ENCODE measurements around the gene NPEPPS. TPM values are rescaled to one million over a fixed set of nuclear protein-coding genes. Genes with fewer than 3 reads are reported as not detected.

Gene NPEPPS
- total and polyA plus RNA-seq, 8 donors, result 109 to 223 (median 166) TPM

- Histone ChIP-seq H3K27ac (no peak overlapping the region), H3K9me3 (no peaks in the 10 kb centered on the region), H3K4me3 (no peak overlapping the region), H3K4me1 (no peaks in the 10 kb centered on the region), H3K36me3 (peaks cover 0 to 22% of the 10 kb centered on the region in 2 donors), H3K27me3 (no peaks in the 10 kb centered on the region)
- intact Hi-C loops (cut with DNase I), result no loop called here
- TF ChIP-seq CTCF (IDR thresholded peaks at IDR 0.05), result no peak
- ATAC-seq, result no peak
- DNase-seq, result no peak
Measured at GRCh38 chr17:47634870-47635269, 104.0 kb downstream of the NPEPPS start.

GRCh38 chr17:47635734-47636133, 104.8 kb downstream of the NPEPPS start:
- no peak overlapping the region for H3K27ac ChIP-seq
- no peaks in the 10 kb centered on the region for H3K4me1 ChIP-seq
- no peak overlapping the region for H3K4me3 ChIP-seq
- peaks cover 0 to 22% of the 10 kb centered on the region in 2 donors for H3K36me3 ChIP-seq
- intact Hi-C loops (cut with DNase I), result no loop called here
- ATAC-seq (no peak), DNase-seq (no peak)
- no peaks in the 10 kb centered on the region for H3K27me3 ChIP-seq
- TF ChIP-seq CTCF (IDR thresholded peaks at IDR 0.05), result no peak
- no peaks in the 10 kb centered on the region for H3K9me3 ChIP-seq

DNA sequence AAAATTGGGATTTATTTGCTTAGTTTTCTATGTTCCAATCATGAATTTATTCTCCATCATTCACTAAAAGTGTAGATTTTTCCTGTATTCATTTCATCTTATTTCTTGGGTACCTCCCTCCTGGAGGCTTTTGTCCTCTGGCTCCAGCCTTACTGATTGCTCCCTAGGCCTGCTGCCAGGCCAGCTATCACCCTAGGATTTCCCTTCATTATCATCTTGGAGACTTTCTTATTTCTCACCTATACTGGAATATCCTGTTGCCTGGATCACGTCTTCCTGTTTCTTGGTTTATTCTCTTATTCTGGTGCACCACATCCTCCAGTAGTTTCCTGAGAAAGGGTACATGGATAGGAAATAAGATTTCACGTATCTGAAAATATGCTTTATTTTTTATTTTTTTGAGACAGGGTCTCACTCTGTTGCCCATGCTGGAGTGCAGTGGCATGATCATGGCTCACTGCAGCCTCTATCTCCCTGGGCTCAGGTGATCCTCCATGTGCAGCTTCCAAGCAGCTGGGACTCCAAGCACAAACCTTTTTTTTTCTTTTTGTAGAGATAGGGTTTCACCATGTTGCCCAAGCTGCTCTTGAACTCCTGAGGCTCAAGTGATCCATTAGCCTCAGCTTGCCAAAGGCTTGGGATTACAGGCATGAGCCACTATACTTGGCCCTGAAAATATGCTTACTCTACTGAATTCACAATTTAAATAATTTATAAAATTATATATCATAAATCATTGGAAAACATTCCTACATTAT, 105.5 kb downstream of the NPEPPS start:
- TF ChIP-seq CTCF (IDR thresholded peaks at IDR 0.05), result no peak
- intact Hi-C loops (cut with DNase I), result no loop called here
- Histone ChIP-seq H3K27ac (no peak overlapping the region), H3K27me3 (no peaks in the 10 kb centered on the region), H3K9me3 (no peaks in the 10 kb centered on the region), H3K36me3 (peaks cover 0 to 22% of the 10 kb centered on the region in 2 donors), H3K4me1 (no peaks in the 10 kb centered on the region), H3K4me3 (no peak overlapping the region)
- DNase-seq, result no peak
- no peak for ATAC-seq

DNA sequence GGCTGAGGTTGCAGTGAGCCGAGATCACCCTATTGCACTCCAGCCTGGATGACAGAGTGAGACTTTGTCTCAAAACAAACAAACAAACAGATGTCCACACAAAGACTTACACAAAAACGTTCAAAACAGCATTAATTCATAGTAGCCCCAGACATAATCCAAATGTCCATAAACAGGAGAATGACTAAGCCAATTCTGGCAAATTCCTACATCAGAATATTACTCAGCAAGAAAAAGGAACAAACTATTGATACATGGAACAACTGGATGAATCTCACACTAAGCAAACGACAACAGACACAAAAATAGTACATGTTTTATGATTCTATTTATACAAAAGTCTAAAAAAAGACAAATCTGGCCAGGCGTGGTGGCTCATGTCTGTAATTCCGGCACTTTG, 108.0 kb downstream of the NPEPPS start:
- no peak overlapping the region for H3K4me3 ChIP-seq
- no peak for TF ChIP-seq CTCF (IDR thresholded peaks at IDR 0.05)
- no peaks in the 10 kb centered on the region for H3K27me3 ChIP-seq
- peaks cover 0 to 22% of the 10 kb centered on the region in 2 donors for H3K36me3 ChIP-seq
- peaks cover 0 to under 1% of the 10 kb centered on the region in 2 donors for H3K4me1 ChIP-seq
- ATAC-seq, result no peak
- H3K9me3 ChIP-seq, result no peaks in the 10 kb centered on the region
- no peak for DNase-seq
- intact Hi-C loops (cut with DNase I), result no loop called here
- H3K27ac ChIP-seq, result no peak overlapping the region

GRCh38 chr17:47640076-47640475, 109.2 kb downstream of the NPEPPS start:
- no peak for TF ChIP-seq CTCF (IDR thresholded peaks at IDR 0.05)
- Histone ChIP-seq H3K27ac (no peak overlapping the region), H3K4me1 (peaks cover 0 to 11% of the 10 kb centered on the region in 2 donors), H3K4me3 (no peak overlapping the region), H3K36me3 (peaks cover 0 to 16% of the 10 kb centered on the region in 2 donors), H3K27me3 (no peaks in the 10 kb centered on the region), H3K9me3 (no peaks in the 10 kb centered on the region)
- DNase-seq (no peak), ATAC-seq (no peak)
- intact Hi-C loops (cut with DNase I), result no loop called here

Data from left lung (tissue), 10 donors.